Retinal pigment epithelial cell (primary cell): ENCODE measurements around the gene TRPC4AP.
A peak's percentile ranks its signal among the peaks of the same experiment; 100 is the strongest.

Source experiments
- DNase-seq: peaks from one replicate; pipeline ENCODE4 v3.0.0-alpha.2; 2010; ENCODE audit warnings: low read depth
- H3K4me3 ChIP-seq: 2 replicates; pipeline ENCODE4 v1.5.1; 2011; ENCODE audit warnings: mild to moderate bottlenecking, low read length, control low read depth, moderate library complexity
- TF ChIP-seq, protein P1 (sequence below): conservative IDR thresholded peaks from 2 replicates; pipeline ENCODE4 v1.5.1; 2011; ENCODE audit warnings: low read depth, low read length, control low read depth, inconsistent platforms

Gene TRPC4AP, protein sequence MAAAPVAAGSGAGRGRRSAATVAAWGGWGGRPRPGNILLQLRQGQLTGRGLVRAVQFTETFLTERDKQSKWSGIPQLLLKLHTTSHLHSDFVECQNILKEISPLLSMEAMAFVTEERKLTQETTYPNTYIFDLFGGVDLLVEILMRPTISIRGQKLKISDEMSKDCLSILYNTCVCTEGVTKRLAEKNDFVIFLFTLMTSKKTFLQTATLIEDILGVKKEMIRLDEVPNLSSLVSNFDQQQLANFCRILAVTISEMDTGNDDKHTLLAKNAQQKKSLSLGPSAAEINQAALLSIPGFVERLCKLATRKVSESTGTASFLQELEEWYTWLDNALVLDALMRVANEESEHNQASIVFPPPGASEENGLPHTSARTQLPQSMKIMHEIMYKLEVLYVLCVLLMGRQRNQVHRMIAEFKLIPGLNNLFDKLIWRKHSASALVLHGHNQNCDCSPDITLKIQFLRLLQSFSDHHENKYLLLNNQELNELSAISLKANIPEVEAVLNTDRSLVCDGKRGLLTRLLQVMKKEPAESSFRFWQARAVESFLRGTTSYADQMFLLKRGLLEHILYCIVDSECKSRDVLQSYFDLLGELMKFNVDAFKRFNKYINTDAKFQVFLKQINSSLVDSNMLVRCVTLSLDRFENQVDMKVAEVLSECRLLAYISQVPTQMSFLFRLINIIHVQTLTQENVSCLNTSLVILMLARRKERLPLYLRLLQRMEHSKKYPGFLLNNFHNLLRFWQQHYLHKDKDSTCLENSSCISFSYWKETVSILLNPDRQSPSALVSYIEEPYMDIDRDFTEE

DNA sequence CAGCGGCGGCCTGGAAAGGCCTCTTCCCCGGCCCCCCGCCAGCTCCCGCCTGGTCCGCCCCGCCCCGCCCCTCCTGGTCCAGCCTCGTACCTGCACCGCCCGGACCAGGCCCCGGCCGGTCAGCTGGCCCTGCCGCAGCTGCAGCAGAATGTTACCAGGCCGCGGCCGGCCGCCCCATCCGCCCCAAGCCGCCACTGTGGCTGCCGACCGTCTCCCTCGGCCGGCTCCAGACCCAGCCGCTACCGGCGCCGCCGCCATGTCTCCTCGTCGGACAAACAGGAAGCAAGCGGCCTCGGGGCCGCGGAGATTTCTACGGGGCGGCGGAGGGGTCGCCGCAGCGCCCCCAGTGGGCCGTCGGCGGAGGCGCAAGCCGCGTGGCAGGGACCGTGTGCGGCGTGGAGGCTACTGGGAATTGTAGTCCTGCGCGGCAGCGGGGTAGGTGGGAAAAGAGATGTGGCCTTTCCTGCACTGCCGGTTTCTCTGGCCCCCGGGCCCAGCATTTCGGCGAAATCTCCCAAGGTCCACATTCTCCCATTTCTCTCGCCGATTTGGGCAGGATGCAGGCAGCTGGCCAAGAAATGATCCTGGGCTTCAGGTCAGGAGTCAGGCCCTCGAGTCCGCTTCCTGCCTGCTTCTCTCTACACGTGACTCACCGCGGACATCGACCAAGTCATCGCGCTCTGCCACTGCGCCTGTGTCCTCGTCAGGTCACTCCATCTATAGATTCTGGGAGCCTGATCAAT is at the start of gene TRPC4AP:
TSS of gene TRPC4AP (minus strand) at position 284 of the 743 bp plus-strand sequence. CDS start at position 258, 26 bp downstream.
- peak within 1 kb of the TSS; percentile 92 for H3K4me3 ChIP-seq
- DNase-seq: peak; percentile 49
- TF ChIP-seq, protein P1, sequence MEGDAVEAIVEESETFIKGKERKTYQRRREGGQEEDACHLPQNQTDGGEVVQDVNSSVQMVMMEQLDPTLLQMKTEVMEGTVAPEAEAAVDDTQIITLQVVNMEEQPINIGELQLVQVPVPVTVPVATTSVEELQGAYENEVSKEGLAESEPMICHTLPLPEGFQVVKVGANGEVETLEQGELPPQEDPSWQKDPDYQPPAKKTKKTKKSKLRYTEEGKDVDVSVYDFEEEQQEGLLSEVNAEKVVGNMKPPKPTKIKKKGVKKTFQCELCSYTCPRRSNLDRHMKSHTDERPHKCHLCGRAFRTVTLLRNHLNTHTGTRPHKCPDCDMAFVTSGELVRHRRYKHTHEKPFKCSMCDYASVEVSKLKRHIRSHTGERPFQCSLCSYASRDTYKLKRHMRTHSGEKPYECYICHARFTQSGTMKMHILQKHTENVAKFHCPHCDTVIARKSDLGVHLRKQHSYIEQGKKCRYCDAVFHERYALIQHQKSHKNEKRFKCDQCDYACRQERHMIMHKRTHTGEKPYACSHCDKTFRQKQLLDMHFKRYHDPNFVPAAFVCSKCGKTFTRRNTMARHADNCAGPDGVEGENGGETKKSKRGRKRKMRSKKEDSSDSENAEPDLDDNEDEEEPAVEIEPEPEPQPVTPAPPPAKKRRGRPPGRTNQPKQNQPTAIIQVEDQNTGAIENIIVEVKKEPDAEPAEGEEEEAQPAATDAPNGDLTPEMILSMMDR: peak; percentile 83

DNA sequence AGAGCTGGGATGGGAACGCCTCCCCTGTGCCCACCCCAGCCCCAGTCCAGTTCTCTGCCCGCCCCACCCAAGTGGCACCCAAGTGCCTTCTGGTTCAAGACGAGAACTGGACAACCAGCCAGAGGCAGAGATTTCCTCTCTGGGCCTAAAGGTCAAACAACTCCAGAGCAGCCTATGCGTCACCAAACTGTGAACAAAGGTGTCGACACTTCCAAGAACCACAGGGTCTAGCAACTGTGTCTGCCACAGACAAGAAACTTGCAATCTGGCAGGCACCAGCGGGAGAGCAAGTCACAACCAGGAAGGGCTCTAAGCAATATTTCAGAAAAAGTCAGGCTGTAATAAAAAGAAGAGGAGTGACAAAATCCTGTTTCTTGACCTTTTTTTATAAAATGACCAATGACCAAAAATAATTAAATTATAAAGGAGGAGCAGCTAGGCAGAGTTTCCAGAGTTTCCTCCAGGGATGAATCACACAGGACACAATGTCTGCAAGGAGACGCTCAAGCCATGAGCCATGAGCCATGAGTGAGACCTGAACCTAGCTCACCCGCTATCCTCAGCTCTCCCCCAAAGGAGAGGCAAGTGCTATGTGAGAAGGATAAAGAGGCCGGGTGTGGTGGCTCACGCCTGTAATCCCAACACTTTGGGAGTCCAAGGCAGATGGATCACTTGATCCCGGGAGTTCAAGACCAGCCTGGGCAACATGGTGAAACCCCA is 43.4 kb upstream of the TRPC4AP start:
- no peak for DNase-seq
- H3K4me3 ChIP-seq: no peak overlapping the region
- TF ChIP-seq, protein P1: no peak

DNA sequence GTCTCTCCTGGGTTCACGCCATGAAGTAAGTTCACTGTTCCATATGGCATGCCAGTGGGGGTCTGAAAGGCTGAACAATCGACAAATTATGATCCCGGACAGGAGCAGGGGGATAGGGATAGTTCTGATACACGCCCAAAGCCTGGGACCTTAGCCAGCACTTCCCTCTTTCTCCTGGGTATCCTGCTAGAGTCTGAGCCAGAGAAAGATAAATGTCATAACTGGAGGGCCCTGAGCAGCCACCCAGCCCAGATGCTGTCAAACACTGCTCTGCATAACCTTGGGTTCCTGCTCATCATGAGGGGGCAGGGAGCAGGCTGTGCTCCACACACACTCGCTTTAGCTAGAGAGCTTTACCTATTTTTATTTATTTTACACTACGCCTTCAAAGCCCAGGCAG is 42.3 kb upstream of the TRPC4AP start:
- no peak for DNase-seq
- TF ChIP-seq, protein P1: no peak
- H3K4me3 ChIP-seq: no peak overlapping the region

DNA sequence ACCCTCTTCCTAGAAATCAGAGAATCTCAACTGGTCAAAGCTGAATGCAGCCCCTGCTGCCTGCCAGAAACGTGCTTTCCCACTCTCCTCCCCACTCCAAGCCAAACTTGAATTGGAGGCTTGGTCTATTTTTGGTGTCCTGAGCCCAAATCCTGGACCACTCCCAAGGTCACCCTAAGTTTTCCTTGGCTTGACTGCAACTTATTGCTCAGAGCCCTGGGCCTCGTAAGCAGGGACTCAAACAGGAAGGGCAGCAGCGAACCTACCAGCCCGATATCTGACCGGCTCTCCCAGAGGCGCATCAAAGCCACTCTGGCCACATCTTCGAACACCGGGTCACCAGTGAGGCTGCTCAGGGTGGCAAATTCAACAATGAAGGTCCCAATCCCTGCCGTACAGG is 41.9 kb upstream of the TRPC4AP start:
- no peak overlapping the region for H3K4me3 ChIP-seq
- TF ChIP-seq, protein P1: no peak
- no peak for DNase-seq

DNA sequence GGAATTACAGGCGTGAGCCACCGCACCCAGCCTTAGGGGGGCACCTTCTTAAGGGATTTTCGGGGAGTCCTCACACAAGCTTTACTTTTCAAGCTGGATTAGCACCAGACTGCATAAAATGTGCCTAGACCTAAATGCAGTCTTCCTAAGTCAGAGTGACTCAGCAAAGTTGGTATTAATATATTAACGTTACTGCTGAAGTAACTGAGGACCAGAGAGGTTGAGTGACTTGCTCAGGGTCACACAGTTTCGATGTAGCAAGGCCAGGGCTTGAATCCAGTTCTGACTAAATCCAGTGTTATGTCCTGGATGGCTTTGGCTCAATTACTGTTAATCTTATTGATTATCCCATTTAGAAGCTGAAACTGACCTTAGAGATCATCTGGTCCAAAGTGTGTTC is 41.1 kb upstream of the TRPC4AP start:
- no peak overlapping the region for H3K4me3 ChIP-seq
- no peak for DNase-seq
- TF ChIP-seq, protein P1: no peak

DNA sequence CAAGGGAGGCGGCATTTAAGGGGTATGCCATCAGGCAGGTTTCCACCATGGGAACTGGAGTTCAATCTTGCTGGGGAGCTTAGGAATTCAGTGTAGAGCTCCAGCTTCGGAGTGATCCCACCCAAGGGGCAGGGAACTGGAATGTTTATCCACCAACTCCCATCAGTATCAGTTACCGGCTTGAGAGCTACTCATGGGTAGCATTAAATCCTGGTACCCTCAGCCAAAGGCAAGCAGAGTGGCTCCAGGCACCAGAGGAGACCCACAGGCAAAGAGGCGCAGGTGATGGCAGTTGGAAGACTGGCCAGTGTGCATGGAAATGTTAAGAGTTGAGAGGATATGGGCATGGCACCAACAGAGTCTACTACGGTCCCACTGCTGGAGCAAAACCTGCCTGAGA is 40.4 kb upstream of the TRPC4AP start:
- DNase-seq: no peak
- no peak overlapping the region for H3K4me3 ChIP-seq
- TF ChIP-seq, protein P1: no peak
